H9 (cell line): ENCODE results near the gene SOS1. TPM values are rescaled to one million over a fixed set of nuclear protein-coding genes. Genes with fewer than 3 reads are reported as not detected.

Experiments used
- DNase-seq: peaks from one replicate; pipeline ENCODE4 v3.0.0-alpha.2; 2017
- H2AFZ ChIP-seq: one replicate; pipeline ENCODE4 v1.6.1; 2013; ENCODE audit warnings: mild to moderate bottlenecking, low read length, control low read depth, moderate library complexity
- H2AK5ac ChIP-seq: 2 replicates; pipeline ENCODE4 v1.6.1; 2013; ENCODE audit warnings: low read length, control low read depth, mixed read lengths; ENCODE audit not compliant: insufficient read length
- H2BK120ac ChIP-seq: one replicate; pipeline ENCODE4 v1.6.1; 2013; ENCODE audit warnings: low read depth, mild to moderate bottlenecking, low read length, control low read depth, inconsistent platforms; ENCODE audit not compliant: poor library complexity, severe bottlenecking
- H2BK12ac ChIP-seq: 2 replicates; pipeline ENCODE4 v1.6.1; 2013; ENCODE audit warnings: low read length, control low read depth, mixed read lengths, low read depth; ENCODE audit not compliant: insufficient read length
- H2BK15ac ChIP-seq: 2 replicates; pipeline ENCODE4 v1.6.1; 2013; ENCODE audit warnings: low read depth, low read length, control low read depth
- H2BK20ac ChIP-seq: one replicate; pipeline ENCODE4 v1.6.1; 2013; ENCODE audit warnings: low read depth, mild to moderate bottlenecking, low read length, control low read depth, inconsistent platforms; ENCODE audit not compliant: poor library complexity, severe bottlenecking
- H2BK5ac ChIP-seq: 2 replicates; pipeline ENCODE4 v1.6.1; 2013; ENCODE audit warnings: low read length, control low read depth, mixed read lengths; ENCODE audit not compliant: insufficient read length
- H3K14ac ChIP-seq: 2 replicates; pipeline ENCODE4 v1.6.1; 2013; ENCODE audit warnings: low read length, control low read depth; ENCODE audit not compliant: insufficient read depth
- H3K18ac ChIP-seq: 2 replicates; pipeline ENCODE4 v1.6.1; 2013; ENCODE audit warnings: low read depth, mild to moderate bottlenecking, mixed read lengths, low read length, control low read depth; ENCODE audit not compliant: insufficient read length
- H3K23ac ChIP-seq: 2 replicates; pipeline ENCODE4 v1.6.1; 2013; ENCODE audit warnings: low read length, control low read depth, mixed read lengths, low read depth; ENCODE audit not compliant: insufficient read length
- H3K23me2 ChIP-seq: 2 replicates; pipeline ENCODE4 v1.6.1; 2013; ENCODE audit warnings: low read depth, mild to moderate bottlenecking, mixed read lengths, low read length, control low read depth; ENCODE audit not compliant: insufficient read length, poor library complexity, severe bottlenecking
- H3K27ac ChIP-seq: 2 replicates; pipeline ENCODE4 v1.5.1; 2013; ENCODE audit warnings: low read length, control low read depth, mixed read lengths, low read depth; ENCODE audit not compliant: insufficient read length
- H3K27me3 ChIP-seq: 2 replicates; pipeline ENCODE4 v1.6.1; 2013; ENCODE audit warnings: low read length, control low read depth, inconsistent platforms; ENCODE audit not compliant: insufficient read depth
- H3K4ac ChIP-seq: 2 replicates; pipeline ENCODE4 v1.6.1; 2013; ENCODE audit warnings: low read depth, mild to moderate bottlenecking, control low read depth, inconsistent platforms, low read length, moderate library complexity
- H3K4me1 ChIP-seq: 2 replicates; pipeline ENCODE4 v1.6.1; 2013; ENCODE audit warnings: low read length, control low read depth, inconsistent platforms; ENCODE audit not compliant: insufficient read depth
- H3K4me2 ChIP-seq: 2 replicates; pipeline ENCODE4 v1.6.1; 2013; ENCODE audit warnings: low read length, control low read depth, mixed read lengths; ENCODE audit not compliant: insufficient read length, insufficient read depth
- H3K56ac ChIP-seq: 2 replicates; pipeline ENCODE4 v1.6.1; 2013; ENCODE audit warnings: low read depth, mild to moderate bottlenecking, mixed read lengths, low read length, control low read depth; ENCODE audit not compliant: insufficient read length
- H3K79me1 ChIP-seq: 2 replicates; pipeline ENCODE4 v1.6.1; 2013; ENCODE audit warnings: low read depth, mild to moderate bottlenecking, moderate library complexity, low read length, control low read depth, inconsistent platforms; ENCODE audit not compliant: insufficient read depth, poor library complexity, severe bottlenecking
- H3K79me2 ChIP-seq: 2 replicates; pipeline ENCODE4 v1.6.1; 2013; ENCODE audit warnings: low read length, control low read depth, inconsistent platforms; ENCODE audit not compliant: insufficient read depth
- H3K9ac ChIP-seq: 2 replicates; pipeline ENCODE4 v1.6.1; 2013; ENCODE audit warnings: low read length, control low read depth, mixed read lengths; ENCODE audit not compliant: insufficient read length; ENCODE audit errors: extremely low read depth
- H3K9me3 ChIP-seq: one replicate; pipeline ENCODE4 v1.6.1; 2013; ENCODE audit warnings: low read depth, low read length, inconsistent platforms; ENCODE audit not compliant: control insufficient read depth
- H3T11ph ChIP-seq: one replicate; pipeline ENCODE4 v1.6.1; 2013; ENCODE audit warnings: mild to moderate bottlenecking, low read length, control low read depth, inconsistent platforms
- H4K20me1 ChIP-seq: one replicate; pipeline ENCODE4 v1.6.1; 2013; ENCODE audit not compliant: control insufficient read depth, insufficient read length, insufficient read depth
- H4K5ac ChIP-seq: 2 replicates; pipeline ENCODE4 v1.6.1; 2013; ENCODE audit warnings: low read depth, mild to moderate bottlenecking, mixed read lengths, low read length, control low read depth; ENCODE audit not compliant: insufficient read length
- H4K8ac ChIP-seq: replicated peaks from 2 replicates; pipeline ENCODE4 v1.6.1; 2013; ENCODE audit warnings: low read length, control low read depth, mixed read lengths, low read depth; ENCODE audit not compliant: insufficient read length
- H4K91ac ChIP-seq: 2 replicates; pipeline ENCODE4 v1.6.1; 2013; ENCODE audit warnings: low read depth, mild to moderate bottlenecking, moderate library complexity, mixed read lengths, low read length, control low read depth; ENCODE audit not compliant: insufficient read length
- H3K27ac Mint-ChIP-seq, 3 experiments: 2 replicates in 2 of 3; 3 replicates in 1 of 3; pipeline ENCODE4 v1.8.0; 2020 to 2021; ENCODE audit warnings: mixed read lengths in 3 of 3, mild to moderate bottlenecking in 1 of 3, moderate library complexity in 1 of 3
- H3K27me3 Mint-ChIP-seq: 2 replicates; pipeline ENCODE4 v1.8.0; 2021; ENCODE audit warnings: low read depth, mild to moderate bottlenecking, moderate library complexity, mixed read lengths
- H3K36me3 Mint-ChIP-seq, 3 experiments: 2 replicates in 2 of 3; 3 replicates in 1 of 3; pipeline ENCODE4 v1.8.0; 2020 to 2021; ENCODE audit warnings: low read depth in 3 of 3, mixed read lengths in 3 of 3; ENCODE audit not compliant: insufficient read depth in 1 of 3
- H3K4me1 Mint-ChIP-seq, 2 experiments: 2 replicates each; pipeline ENCODE4 v1.8.0; 2020; ENCODE audit warnings: mixed read lengths in 2 of 2
- H3K4me3 Mint-ChIP-seq, 2 experiments: 2 replicates in 1 of 2; 3 replicates in 1 of 2; pipeline ENCODE4 v1.8.0; 2020 to 2021; ENCODE audit warnings: mild to moderate bottlenecking in 2 of 2, mixed read lengths in 2 of 2, moderate library complexity in 1 of 2
- H3K9me3 Mint-ChIP-seq, 2 experiments: 2 replicates in 1 of 2; 3 replicates in 1 of 2; pipeline ENCODE4 v1.8.0; 2020; ENCODE audit warnings: mild to moderate bottlenecking in 2 of 2, mixed read lengths in 2 of 2, moderate library complexity in 1 of 2
- WGBS: extraction: QIAGEN DNeasy Blood & Tissue Kit; methylation state at CpG from one replicate; pipeline ENCODE4 v1.1.7; 2013; ENCODE audit warnings: missing lambda C conversion rate, low lambda C conversion rate, mixed read lengths; ENCODE audit not compliant: insufficient read length; ENCODE audit errors: extremely low coverage; 5-methylcytosine and 5-hydroxymethylcytosine counted together
- total RNA-seq: library from RNA; stranded (reverse); gene quantifications from 2 replicates; pipeline ENCODE4 v1.2.1, GENCODE V29; 2021
- TF ChIP-seq, protein P1 (sequence below): fragments of 200-600 bp; sonication (generic); conservative IDR thresholded peaks from 3 replicates; pipeline ENCODE4 v1.8.0; 2021; ENCODE audit warnings: antibody characterized with exemption, mild to moderate bottlenecking

The SOS1 gene
- total RNA-seq, 1 experiment from 2014 or later, result 35.8 TPM

DNA sequence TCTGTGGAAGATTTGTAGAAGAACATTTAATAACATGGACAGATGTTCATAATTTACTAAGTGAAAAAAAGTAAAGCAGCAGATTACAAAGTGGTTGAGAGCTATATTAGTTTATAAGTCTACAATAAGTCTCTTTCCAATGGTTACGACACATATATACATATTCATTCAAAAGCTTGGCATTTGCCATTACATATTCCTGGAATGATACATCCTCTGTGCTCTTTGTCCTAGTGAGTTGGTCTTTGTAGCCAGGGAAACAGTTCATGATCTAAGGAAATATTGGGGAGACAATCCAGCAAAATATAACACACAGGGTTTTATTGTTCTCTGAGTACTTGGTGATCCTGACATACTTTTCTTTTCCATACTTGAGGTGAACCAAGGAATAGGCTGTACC lies 32.5 kb upstream of the SOS1 start:
- H4K20me1 ChIP-seq, result no peaks in the 10 kb centered on the region
- no peaks in the 10 kb centered on the region for H3K79me1 ChIP-seq
- no peak overlapping the region for H3K27ac ChIP-seq
- peaks cover 0 to 7% of the 10 kb centered on the region in 2 experiments; a peak in 2 of 4 replicates for H3K4me1 Mint-ChIP-seq
- H3K36me3 Mint-ChIP-seq, result no peaks in the 10 kb centered on the region
- peaks cover 0 to under 1% of the 10 kb centered on the region in 2 experiments; a peak in 1 of 5 replicates for H3K9me3 Mint-ChIP-seq
- H2AFZ ChIP-seq, result no peak overlapping the region
- H3T11ph ChIP-seq, result no peak overlapping the region
- WGBS, result no CpG with 5 or more reads among the region's 1 CpG
- no peak overlapping the region for H2BK12ac ChIP-seq
- no peak overlapping the region for H2BK20ac ChIP-seq
- no peak overlapping the region for H3K18ac ChIP-seq
- H3K4me3 Mint-ChIP-seq, result no peak overlapping the region
- H3K14ac ChIP-seq, result no peak overlapping the region
- no peak overlapping the region for H3K9ac ChIP-seq
- H2AK5ac ChIP-seq, result no peak overlapping the region
- H3K27me3 ChIP-seq, result no peaks in the 10 kb centered on the region
- H3K79me2 ChIP-seq, result no peaks in the 10 kb centered on the region
- no peak overlapping the region for H2BK15ac ChIP-seq
- H3K27ac Mint-ChIP-seq, result no peak overlapping the region
- H3K9me3 ChIP-seq, result no peaks in the 10 kb centered on the region
- H3K4me2 ChIP-seq, result no peak overlapping the region
- H4K91ac ChIP-seq, result no peak overlapping the region
- no peak overlapping the region for H2BK5ac ChIP-seq
- no peak overlapping the region for H4K5ac ChIP-seq
- TF ChIP-seq, protein P1, sequence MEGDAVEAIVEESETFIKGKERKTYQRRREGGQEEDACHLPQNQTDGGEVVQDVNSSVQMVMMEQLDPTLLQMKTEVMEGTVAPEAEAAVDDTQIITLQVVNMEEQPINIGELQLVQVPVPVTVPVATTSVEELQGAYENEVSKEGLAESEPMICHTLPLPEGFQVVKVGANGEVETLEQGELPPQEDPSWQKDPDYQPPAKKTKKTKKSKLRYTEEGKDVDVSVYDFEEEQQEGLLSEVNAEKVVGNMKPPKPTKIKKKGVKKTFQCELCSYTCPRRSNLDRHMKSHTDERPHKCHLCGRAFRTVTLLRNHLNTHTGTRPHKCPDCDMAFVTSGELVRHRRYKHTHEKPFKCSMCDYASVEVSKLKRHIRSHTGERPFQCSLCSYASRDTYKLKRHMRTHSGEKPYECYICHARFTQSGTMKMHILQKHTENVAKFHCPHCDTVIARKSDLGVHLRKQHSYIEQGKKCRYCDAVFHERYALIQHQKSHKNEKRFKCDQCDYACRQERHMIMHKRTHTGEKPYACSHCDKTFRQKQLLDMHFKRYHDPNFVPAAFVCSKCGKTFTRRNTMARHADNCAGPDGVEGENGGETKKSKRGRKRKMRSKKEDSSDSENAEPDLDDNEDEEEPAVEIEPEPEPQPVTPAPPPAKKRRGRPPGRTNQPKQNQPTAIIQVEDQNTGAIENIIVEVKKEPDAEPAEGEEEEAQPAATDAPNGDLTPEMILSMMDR, result no peak
- H3K56ac ChIP-seq, result no peak overlapping the region
- H3K23ac ChIP-seq, result no peak overlapping the region
- DNase-seq, result no peak
- H3K27me3 Mint-ChIP-seq, result no peaks in the 10 kb centered on the region
- H3K4me1 ChIP-seq, result peaks cover 3% of the 10 kb centered on the region; the same call in 1 of the 2 replicates
- no peaks in the 10 kb centered on the region for H3K23me2 ChIP-seq
- H3K4ac ChIP-seq, result no peak overlapping the region
- no peak overlapping the region for H4K8ac ChIP-seq
- no peak overlapping the region for H2BK120ac ChIP-seq
